Left renal cortex interstitium (tissue), 4 donors: ENCODE data around the gene SCP2. TPM values are rescaled to one million over a fixed set of nuclear protein-coding genes. Genes with fewer than 3 reads are reported as not detected.

Experiments
- DNase-seq, 4 donors: peaks; one replicate each; pipeline ENCODE4 v3.0.0-alpha.2; 2013; ENCODE audit warnings: low read depth in 4 of 4, low spot score in 2 of 4, missing footprints in 1 of 4
- polyA plus RNA-seq, 4 donors: library from polyadenylated mRNA; unstranded; fragments of 120-200 nt; gene quantifications; one replicate each; pipeline ENCODE4 v1.2.1, GENCODE V29; 2013; ENCODE audit not compliant: insufficient read length in 4 of 4

The SCP2 gene
- polyA plus RNA-seq, 4 donors = 159 to 257 (median 203) TPM

GRCh38 chr1:53078333-53079101 is 151.4 kb downstream of the SCP2 start:
- no peak for DNase-seq

- no peak for DNase-seq
Observed at GRCh38 chr1:53079251-53079650, 152.2 kb downstream of the SCP2 start.

GRCh38 chr1:53080041-53080440 is 153.0 kb downstream of the SCP2 start:
- no peak for DNase-seq

GRCh38 chr1:53080769-53081168 is 153.7 kb downstream of the SCP2 start:
- DNase-seq = no peak

GRCh38 chr1:53081384-53082066 is 154.4 kb downstream of the SCP2 start:
- DNase-seq = no peak

GRCh38 chr1:53082826-53083455 is 155.9 kb downstream of the SCP2 start:
- no peak for DNase-seq

- DNase-seq = no peak
Observed at GRCh38 chr1:53083636-53084588, 156.8 kb downstream of the SCP2 start.

- no peak for DNase-seq
Observed at GRCh38 chr1:53084589-53084971, 157.5 kb downstream of the SCP2 start.

- DNase-seq = no peak
Observed at GRCh38 chr1:53085405-53085804, 158.3 kb downstream of the SCP2 start.

GRCh38 chr1:53086491-53087070 is 159.5 kb downstream of the SCP2 start:
- no peak for DNase-seq

GRCh38 chr1:53087332-53088285 is 160.5 kb downstream of the SCP2 start:
- no peak for DNase-seq

GRCh38 chr1:53088616-53089300 is 161.7 kb downstream of the SCP2 start:
- no peak for DNase-seq

GRCh38 chr1:53089478-53090226 is 162.6 kb downstream of the SCP2 start:
- DNase-seq = no peak

GRCh38 chr1:53090227-53091147 is 163.4 kb downstream of the SCP2 start:
- DNase-seq = no peak

- no peak for DNase-seq
Observed at GRCh38 chr1:53091841-53092645, 165.0 kb downstream of the SCP2 start.
